Uterus (tissue), 2 donors: ENCODE data around the gene SEZ6.

ENCODE experiments used
- POLR2A ChIP-seq, 2 donors: fragments of 450-650 bp; IDR thresholded peaks; one replicate each; pipeline ENCODE4 v1.6.1; 2016; ENCODE audit warnings: antibody characterized with exemption in 2 of 2, mild to moderate bottlenecking in 1 of 2, moderate library complexity in 1 of 2
- TF ChIP-seq, protein P1 (sequence below), 4 experiments: fragments of 200-600 bp in 2 of 4; fragments of 450-650 bp in 2 of 4; sonication (generic) in 2 of 4; IDR thresholded peaks; one replicate each; pipeline ENCODE4 v1.5.1; 2016 to 2019; ENCODE audit warnings: antibody characterized with exemption in 4 of 4, mild to moderate bottlenecking in 2 of 4, moderate library complexity in 1 of 4

DNA sequence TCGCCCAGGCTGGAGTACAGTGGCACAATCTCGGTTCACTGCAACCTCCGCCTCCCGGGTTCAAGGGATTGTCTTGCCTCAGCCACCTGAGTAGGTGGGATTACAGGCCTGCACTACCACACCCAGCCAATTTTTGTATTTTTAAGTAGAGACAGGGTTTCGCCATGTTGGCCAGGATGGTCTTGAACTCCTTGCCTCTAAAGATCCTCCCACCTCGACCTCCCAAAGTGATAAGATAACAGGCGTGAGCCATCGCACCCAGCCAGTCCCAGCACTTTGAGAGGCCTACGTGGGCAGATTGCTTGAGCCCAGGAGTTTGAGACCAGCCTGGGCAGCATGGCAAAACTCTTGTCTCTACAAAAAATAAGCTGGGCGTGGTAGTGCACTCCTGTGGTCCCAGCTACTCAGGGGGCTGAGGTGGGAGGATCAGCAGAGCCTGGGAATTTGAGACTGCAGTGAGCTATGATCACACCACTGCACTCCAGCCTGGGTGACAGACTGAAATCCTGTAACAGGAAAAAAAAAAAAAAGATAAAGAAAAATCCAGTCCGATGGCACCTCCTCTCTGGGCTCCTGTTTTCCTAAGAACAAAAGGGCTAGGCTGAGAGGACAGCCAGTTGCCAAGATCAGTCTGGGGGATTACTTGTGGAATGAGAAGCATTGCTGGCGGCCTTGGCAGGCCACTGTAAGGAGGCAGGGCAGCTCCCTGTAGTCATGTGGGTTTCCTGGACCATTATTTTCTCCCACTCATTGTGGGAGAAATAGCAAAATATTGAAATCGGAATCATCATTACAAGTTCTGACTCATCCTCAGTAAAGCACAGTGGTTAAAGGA, 34.1 kb upstream of the SEZ6 start:
- TF ChIP-seq, protein P1, sequence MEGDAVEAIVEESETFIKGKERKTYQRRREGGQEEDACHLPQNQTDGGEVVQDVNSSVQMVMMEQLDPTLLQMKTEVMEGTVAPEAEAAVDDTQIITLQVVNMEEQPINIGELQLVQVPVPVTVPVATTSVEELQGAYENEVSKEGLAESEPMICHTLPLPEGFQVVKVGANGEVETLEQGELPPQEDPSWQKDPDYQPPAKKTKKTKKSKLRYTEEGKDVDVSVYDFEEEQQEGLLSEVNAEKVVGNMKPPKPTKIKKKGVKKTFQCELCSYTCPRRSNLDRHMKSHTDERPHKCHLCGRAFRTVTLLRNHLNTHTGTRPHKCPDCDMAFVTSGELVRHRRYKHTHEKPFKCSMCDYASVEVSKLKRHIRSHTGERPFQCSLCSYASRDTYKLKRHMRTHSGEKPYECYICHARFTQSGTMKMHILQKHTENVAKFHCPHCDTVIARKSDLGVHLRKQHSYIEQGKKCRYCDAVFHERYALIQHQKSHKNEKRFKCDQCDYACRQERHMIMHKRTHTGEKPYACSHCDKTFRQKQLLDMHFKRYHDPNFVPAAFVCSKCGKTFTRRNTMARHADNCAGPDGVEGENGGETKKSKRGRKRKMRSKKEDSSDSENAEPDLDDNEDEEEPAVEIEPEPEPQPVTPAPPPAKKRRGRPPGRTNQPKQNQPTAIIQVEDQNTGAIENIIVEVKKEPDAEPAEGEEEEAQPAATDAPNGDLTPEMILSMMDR (IDR thresholded peaks at IDR 0.05) = no peak
- TF ChIP-seq POLR2A (IDR thresholded peaks at IDR 0.05) = no peak
